Adrenal gland (tissue), 5 donors: Measurements from ENCODE around the gene RPL15.

ENCODE experiments used
- CTCF ChIP-seq, 6 experiments: fragments of 450-650 bp in 4 of 6; fragments of 200-600 bp in 2 of 6; sonication (generic) in 1 of 6; IDR thresholded peaks; 1 replicate in 5 of 6; 2 replicates in 1 of 6; pipeline versions ENCODE4 v1.5.1 to v1.8.0; 2016 to 2021; ENCODE audit warnings: antibody characterized with exemption in 6 of 6, mild to moderate bottlenecking in 2 of 6, moderate library complexity in 1 of 6
- POLR2A ChIP-seq, 2 donors: fragments of 450-650 bp; IDR thresholded peaks; one replicate each; pipeline ENCODE4 v1.6.1; 2017; ENCODE audit warnings: antibody characterized with exemption in 2 of 2, mild to moderate bottlenecking in 2 of 2, moderate library complexity in 1 of 2
- donor health status: DM: no; HTN: no; CAD: no.

GRCh38 chr3:23945913-23946687 is 29.2 kb downstream of the RPL15 start:
- TF ChIP-seq CTCF (IDR thresholded peaks at IDR 0.05) (no peak), POLR2A (IDR thresholded peaks at IDR 0.05) (peak; percentile 68 to 90)
